Lung (tissue), 12 donors: ENCODE results near the gene NUB1. TPM values are rescaled to one million over a fixed set of nuclear protein-coding genes. Genes with fewer than 3 reads are reported as not detected.

Experiments used
- ATAC-seq: fragments of 200-7000 bp; cut with Tn5 transposase; one replicate; pipeline ENCODE4 v1.9.1; 2020; ENCODE audit warnings: moderate number of reproducible peaks; ENCODE audit not compliant: insufficient read depth, low FRiP score
- DNase-seq, 3 donors: peaks; one replicate each; pipeline ENCODE4 v3.0.0-alpha.2; 2013 to 2017
- H3K27ac ChIP-seq, 2 donors: one replicate each; pipeline ENCODE4 v1.5.1; 2013; ENCODE audit warnings: mild to moderate bottlenecking in 2 of 2, moderate library complexity in 2 of 2, control low read depth in 1 of 2, inconsistent platforms in 1 of 2, low read depth in 1 of 2, low read length in 1 of 2
- H3K27me3 ChIP-seq, 3 donors: one replicate each; pipeline ENCODE4 v1.5.1; 2013; ENCODE audit warnings: low read length in 2 of 3; ENCODE audit not compliant: control insufficient read depth in 3 of 3, insufficient read depth in 3 of 3
- H3K36me3 ChIP-seq, 4 donors: one replicate each; pipeline ENCODE4 v1.5.1; 2013; ENCODE audit warnings: low read length in 4 of 4, mild to moderate bottlenecking in 1 of 4, moderate library complexity in 1 of 4; ENCODE audit not compliant: control insufficient read depth in 4 of 4, insufficient read depth in 4 of 4
- H3K4me1 ChIP-seq, 5 donors: one replicate each; pipeline ENCODE4 v1.5.1; 2013; ENCODE audit warnings: low read length in 5 of 5, mild to moderate bottlenecking in 2 of 5, moderate library complexity in 1 of 5; ENCODE audit not compliant: control insufficient read depth in 5 of 5, insufficient read depth in 5 of 5
- H3K4me3 ChIP-seq: one replicate; pipeline ENCODE4 v1.5.1; 2013; ENCODE audit warnings: mild to moderate bottlenecking, control low read depth, moderate library complexity
- H3K9ac ChIP-seq, 2 donors: one replicate each; pipeline ENCODE4 v1.5.1; 2013; ENCODE audit warnings: low read length in 2 of 2, control low read depth in 1 of 2; ENCODE audit not compliant: insufficient read depth in 1 of 2
- H3K9me3 ChIP-seq, 4 donors: one replicate each; pipeline ENCODE4 v1.5.1; 2013; ENCODE audit warnings: low read length in 3 of 4, mild to moderate bottlenecking in 1 of 4, moderate library complexity in 1 of 4; ENCODE audit not compliant: control insufficient read depth in 4 of 4, insufficient read depth in 3 of 4
- CTCF ChIP-seq: IDR thresholded peaks from 2 replicates; pipeline ENCODE4 v1.5.1; 2012; ENCODE audit warnings: mild to moderate bottlenecking; ENCODE audit errors: control extremely low read depth, extremely low read depth
- WGBS, 2 donors: extraction: QIAGEN DNeasy Blood & Tissue Kit; methylation state at CpG; one replicate each; pipeline ENCODE4 v1.1.7; 2013; 5-methylcytosine and 5-hydroxymethylcytosine counted together
- polyA plus RNA-seq, 2 donors: library from polyadenylated mRNA; stranded (reverse); fragments of 200-250 nt; gene quantifications; one replicate each; pipeline ENCODE4 v1.2.1, GENCODE V29; 2013
- total RNA-seq, 2 donors: library from RNA; depleted of rRNA in 1 of 2; stranded (reverse); fragments of >200 nt in 1 of 2; gene quantifications; one replicate each; pipeline ENCODE4 v1.2.1, GENCODE V29; 2014 to 2021
- donor health status: control.
- donor health status: control.
- donor health status: Bipolar disorder and iron deficiency.
- donor health status: healthy.
- donor health status: DM: yes; HTN: yes; CAD: no.

NUB1 gene
- total and polyA plus RNA-seq, 4 donors = 22.6 to 47.4 (median 34.6) TPM

- Histone ChIP-seq H3K27ac (no peak overlapping the region), H3K36me3 (peaks cover 0 to 6% (median 1%) of the 10 kb centered on the region in 4 donors), H3K9ac (no peak overlapping the region), H3K4me1 (peaks cover 0 to 6% (median 0%) of the 10 kb centered on the region in 5 donors), H3K27me3 (peaks cover 0 to 2% (median 0%) of the 10 kb centered on the region in 3 donors), H3K9me3 (no peaks in the 10 kb centered on the region), H3K4me3 (no peak overlapping the region)
- no peak for DNase-seq
- TF ChIP-seq CTCF = no peak
- 86 to 88% methylated on average over 10 of the region's 10 CpGs for WGBS, 2 donors
- no peak for ATAC-seq
Observed at GRCh38 chr7:151388430-151388829, 46.8 kb downstream of the NUB1 start.

DNA sequence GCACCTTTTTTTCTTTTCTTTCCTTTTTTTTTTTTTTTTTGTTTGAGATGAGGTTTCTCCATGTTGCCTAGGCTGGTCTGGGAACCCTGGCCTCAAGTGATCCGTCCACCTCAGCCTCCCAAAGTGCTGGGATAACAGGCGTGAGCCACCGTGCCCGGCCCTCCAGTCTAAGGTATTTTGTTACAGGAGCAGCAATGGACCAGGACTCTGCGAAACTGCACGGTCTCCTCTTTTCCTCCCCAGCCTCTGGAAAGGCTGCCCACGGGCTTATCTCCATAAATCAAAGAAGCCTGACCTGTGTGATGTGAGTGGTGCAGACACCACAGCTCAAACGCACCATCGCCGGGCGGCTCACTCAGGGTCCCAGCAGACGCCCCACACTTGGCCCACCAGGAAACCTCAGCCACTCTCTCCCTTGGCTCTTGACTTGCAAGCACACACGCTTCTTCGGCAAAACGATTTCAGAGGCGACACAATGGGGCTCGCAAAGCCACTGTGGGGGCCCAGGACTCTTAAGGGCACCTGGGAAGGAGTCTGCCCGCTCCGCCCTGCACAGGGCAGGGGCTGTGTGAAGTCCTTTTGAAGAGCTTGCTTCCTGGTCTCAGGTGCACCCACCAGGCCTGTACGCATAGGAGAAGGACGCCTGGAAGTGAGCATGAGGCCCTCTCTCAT lies 47.6 kb downstream of the NUB1 start:
- no peaks in the 10 kb centered on the region for H3K9me3 ChIP-seq
- H3K27me3 ChIP-seq = peaks cover 0 to 2% (median 0%) of the 10 kb centered on the region in 3 donors
- TF ChIP-seq CTCF = no peak
- H3K27ac ChIP-seq = no peak overlapping the region
- H3K36me3 ChIP-seq = peaks cover 0 to 6% (median 1%) of the 10 kb centered on the region in 4 donors
- no peak for DNase-seq
- peaks cover 0 to 6% (median 0%) of the 10 kb centered on the region in 5 donors for H3K4me1 ChIP-seq
- 86 to 90% methylated on average over 21 of the region's 21 CpGs for WGBS, 2 donors
- H3K4me3 ChIP-seq = no peak overlapping the region
- ATAC-seq = no peak
- no peak overlapping the region for H3K9ac ChIP-seq

GRCh38 chr7:151389768-151390597 lies 48.4 kb downstream of the NUB1 start:
- ATAC-seq (no peak), DNase-seq (no peak)
- Histone ChIP-seq H3K36me3 (peaks cover 0 to 6% (median 1%) of the 10 kb centered on the region in 4 donors), H3K9me3 (no peaks in the 10 kb centered on the region), H3K27me3 (peaks cover 0 to 2% (median 0%) of the 10 kb centered on the region in 3 donors), H3K27ac (no peak overlapping the region), H3K4me3 (no peak overlapping the region), H3K9ac (no peak overlapping the region), H3K4me1 (peaks cover 0 to 6% (median 0%) of the 10 kb centered on the region in 5 donors)
- TF ChIP-seq CTCF = no peak
- WGBS, 2 donors = 59 to 77% methylated on average over 23 to 24 of the region's 24 CpGs
